Activated T-cell treated with anti-CD3 and anti-CD28 coated beads, Interleukin-2, amount 50 U/mL, for 72 hours (primary cell): ENCODE data around the gene FAM43A. TPM values are rescaled to one million over a fixed set of nuclear protein-coding genes. Genes with fewer than 3 reads are reported as not detected.

Experiments
- ATAC-seq, 2 donors: fragments of 150-1000 bp; cut with Tn5 transposase; replicated peaks in 1 of 2; 2 replicates each; pipeline ENCODE4 v1.10.0; 2021; ENCODE audit warnings: moderate library complexity in 2 of 2, mild to moderate bottlenecking in 1 of 2
- DNase-seq, 2 donors: peaks; one replicate each; pipeline ENCODE4 v3.0.0; 2021 to 2022; ENCODE audit warnings: mixed read lengths in 1 of 2
- H3K27ac Mint-ChIP-seq: one replicate; pipeline ENCODE4 v1.8.0; 2022; ENCODE audit warnings: mild to moderate bottlenecking, moderate library complexity, mixed read lengths
- H3K27me3 Mint-ChIP-seq: one replicate; pipeline ENCODE4 v1.8.0; 2022; ENCODE audit warnings: low read depth, mixed read lengths
- H3K36me3 Mint-ChIP-seq, 2 donors: one replicate each; pipeline ENCODE4 v1.8.0; 2022; ENCODE audit warnings: mixed read lengths in 2 of 2, mild to moderate bottlenecking in 1 of 2; ENCODE audit not compliant: insufficient read depth in 2 of 2
- H3K4me1 Mint-ChIP-seq: one replicate; pipeline ENCODE4 v1.8.0; 2022; ENCODE audit warnings: low read depth, mixed read lengths
- H3K4me3 Mint-ChIP-seq, 2 donors: one replicate each; pipeline ENCODE4 v1.8.0; 2022; ENCODE audit warnings: mild to moderate bottlenecking in 2 of 2, mixed read lengths in 2 of 2, moderate library complexity in 2 of 2
- H3K9me3 Mint-ChIP-seq, 2 donors: one replicate each; pipeline ENCODE4 v1.8.0; 2022; ENCODE audit warnings: mixed read lengths in 2 of 2
- total RNA-seq, 2 donors: library from RNA; stranded (reverse); gene quantifications; one replicate each; pipeline ENCODE4 v1.2.3, GENCODE V29; 2022

FAM43A gene
- total RNA-seq, 2 donors from 2014 or later: 5.4 to 13.4 TPM

- H3K27ac Mint-ChIP-seq: no peak overlapping the region
- H3K4me1 Mint-ChIP-seq: peaks cover 47% of the 10 kb centered on the region
- H3K36me3 Mint-ChIP-seq: peaks cover 0 to 2% of the 10 kb centered on the region in 2 donors
- ATAC-seq (peak; percentile 57 to 59), DNase-seq (peak; percentile 69 to 74)
- peaks cover 41% of the 10 kb centered on the region for H3K27me3 Mint-ChIP-seq
- peak overlapping the region; percentile 9 to 32 for H3K4me3 Mint-ChIP-seq
- no peaks in the 10 kb centered on the region for H3K9me3 Mint-ChIP-seq
These were observed 2.9 kb upstream of the FAM43A start for GRCh38 chr3:194682694-194683310.

DNA sequence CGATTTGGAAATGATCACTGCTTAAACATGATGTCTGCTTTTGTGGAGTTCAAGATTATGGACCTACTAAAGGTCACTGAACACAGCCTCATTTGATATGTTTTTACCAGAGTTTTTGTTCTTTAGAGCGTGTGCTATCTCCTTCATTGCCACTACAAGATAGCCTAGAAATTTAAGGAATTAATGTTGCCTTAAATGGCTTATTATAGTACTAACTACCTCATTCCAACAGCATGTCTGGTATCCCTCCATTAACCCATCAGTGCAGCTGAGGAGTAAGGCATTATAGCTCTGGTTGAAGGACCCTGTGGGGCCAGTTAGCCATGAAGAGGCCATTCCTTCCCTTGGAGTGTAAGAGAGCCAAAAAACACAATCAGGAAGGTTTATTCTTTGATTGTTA is 2.3 kb upstream of the FAM43A start:
- H3K4me1 Mint-ChIP-seq: peaks cover 51% of the 10 kb centered on the region
- DNase-seq (no peak), ATAC-seq (no peak)
- H3K27ac Mint-ChIP-seq: no peak overlapping the region
- H3K9me3 Mint-ChIP-seq: no peaks in the 10 kb centered on the region
- H3K27me3 Mint-ChIP-seq: peaks cover 42% of the 10 kb centered on the region
- H3K36me3 Mint-ChIP-seq: peaks cover 0 to 2% of the 10 kb centered on the region in 2 donors
- no peak overlapping the region for H3K4me3 Mint-ChIP-seq

- Mint-ChIP-seq H3K27ac (peak overlapping the region; percentile 36), H3K9me3 (no peaks in the 10 kb centered on the region), H3K4me1 (peaks cover 68% of the 10 kb centered on the region), H3K27me3 (peaks cover 48% of the 10 kb centered on the region), H3K4me3 (peak overlapping the region; percentile 97), H3K36me3 (peaks cover 2% of the 10 kb centered on the region in 2 donors)
- no peak for DNase-seq
- peak; percentile 36 to 39 for ATAC-seq
These were observed 492 bp upstream of the FAM43A start for GRCh38 chr3:194685065-194685717.

GRCh38 chr3:194686414-194686815 is 732 bp downstream of the FAM43A start:
- Mint-ChIP-seq H3K36me3 (peaks cover 2% of the 10 kb centered on the region in 2 donors), H3K4me1 (peaks cover 77% of the 10 kb centered on the region), H3K27me3 (peaks cover 47% of the 10 kb centered on the region), H3K4me3 (peak overlapping the region; percentile 97), H3K9me3 (no peaks in the 10 kb centered on the region), H3K27ac (peak overlapping the region; percentile 25)
- DNase-seq: peak in 1 of 2 donors; percentile 45
- no peak for ATAC-seq

DNA sequence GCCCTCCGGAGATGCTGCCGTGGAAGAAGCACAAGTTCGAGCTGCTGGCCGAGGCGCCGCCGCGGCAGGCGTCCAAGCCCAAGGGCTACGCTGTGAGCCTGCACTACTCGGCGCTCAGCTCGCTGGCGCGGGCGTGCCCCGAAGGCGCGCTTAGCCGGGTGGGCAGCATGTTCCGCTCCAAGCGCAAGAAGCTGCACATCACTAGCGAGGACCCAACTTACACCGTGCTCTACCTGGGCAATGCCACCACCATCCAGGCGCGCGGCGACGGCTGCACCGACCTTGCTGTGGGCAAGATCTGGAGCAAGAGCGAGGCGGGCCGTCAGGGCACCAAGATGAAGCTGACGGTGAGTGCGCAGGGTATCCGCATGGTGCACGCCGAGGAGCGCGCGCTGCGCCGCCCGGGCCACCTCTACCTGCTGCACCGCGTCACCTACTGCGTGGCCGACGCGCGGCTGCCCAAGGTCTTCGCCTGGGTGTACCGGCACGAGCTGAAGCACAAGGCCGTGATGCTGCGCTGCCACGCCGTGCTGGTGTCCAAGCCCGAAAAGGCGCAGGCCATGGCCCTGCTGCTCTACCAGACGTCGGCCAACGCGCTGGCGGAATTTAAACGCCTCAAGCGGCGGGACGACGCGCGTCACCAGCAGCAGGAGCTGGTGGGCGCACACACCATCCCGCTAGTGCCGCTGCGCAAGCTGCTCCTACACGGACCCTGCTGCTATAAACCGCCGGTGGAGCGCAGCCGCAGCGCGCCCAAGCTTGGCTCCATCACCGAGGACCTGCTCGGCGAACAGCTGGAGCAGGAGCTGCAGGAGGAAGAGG is 1.3 kb downstream of the FAM43A start:
- peaks cover 46% of the 10 kb centered on the region for H3K27me3 Mint-ChIP-seq
- H3K36me3 Mint-ChIP-seq: peaks cover 2% of the 10 kb centered on the region in 2 donors
- H3K4me3 Mint-ChIP-seq: peak overlapping the region; percentile 97
- peaks cover 76% of the 10 kb centered on the region for H3K4me1 Mint-ChIP-seq
- H3K27ac Mint-ChIP-seq: peak overlapping the region; percentile 64
- ATAC-seq (peak; percentile 5 to 8), DNase-seq (peak; percentile 34 to 39)
- H3K9me3 Mint-ChIP-seq: no peaks in the 10 kb centered on the region

DNA sequence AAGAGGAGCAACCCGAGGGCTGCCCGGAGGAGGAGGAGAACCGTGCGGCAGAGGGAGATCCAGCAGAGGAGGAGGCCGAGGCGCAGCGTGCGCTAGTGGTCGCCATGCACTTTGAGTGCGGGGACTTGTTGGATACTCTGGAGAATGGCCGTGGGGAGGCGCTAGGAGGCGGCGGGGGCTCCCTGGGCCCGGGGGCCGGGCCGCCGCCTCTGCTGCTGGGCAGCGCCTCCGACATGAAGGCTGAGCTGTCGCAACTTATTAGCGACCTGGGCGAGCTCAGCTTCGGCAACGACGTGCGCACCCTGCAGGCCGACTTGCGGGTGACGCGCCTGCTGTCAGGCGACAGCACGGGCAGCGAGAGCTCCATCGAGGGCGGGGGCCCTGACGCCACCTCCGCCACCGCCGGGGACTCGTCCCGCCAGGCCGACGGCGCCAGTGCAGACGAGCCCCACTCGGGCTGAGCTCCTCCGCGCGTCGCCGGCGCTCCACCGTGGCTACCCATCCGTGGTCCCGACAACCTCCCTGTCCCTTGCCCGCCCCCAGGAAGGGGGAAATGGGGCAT is 2.0 kb downstream of the FAM43A start:
- peak overlapping the region; percentile 97 for H3K4me3 Mint-ChIP-seq
- H3K27ac Mint-ChIP-seq: peak overlapping the region; percentile 64

DNA sequence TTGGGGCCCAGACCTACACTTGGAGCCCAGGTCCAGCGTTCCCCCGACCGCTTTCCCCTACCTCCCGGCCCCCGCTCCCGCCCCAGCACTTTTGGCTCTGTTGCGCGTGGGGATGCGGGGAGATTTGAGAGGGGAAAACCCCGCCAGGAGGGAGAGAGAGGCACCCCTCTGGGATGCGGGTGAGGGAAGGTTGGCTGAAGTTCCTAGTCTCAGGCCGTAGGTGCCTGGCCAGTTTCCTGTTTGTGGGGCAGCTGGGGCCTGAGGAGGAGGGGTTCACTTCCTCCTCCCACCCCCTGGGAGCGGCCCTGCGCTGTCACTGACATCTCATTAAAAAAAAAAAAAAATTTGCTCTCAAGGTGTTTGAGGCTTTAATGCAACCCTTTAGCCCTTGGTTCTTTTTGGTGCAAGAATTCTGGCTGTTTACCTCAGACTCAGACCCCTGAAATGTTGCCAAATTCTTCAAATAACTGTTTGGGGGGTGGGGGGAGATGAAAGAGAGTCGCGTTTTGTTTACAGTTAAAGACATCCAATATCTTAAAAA is 2.6 kb downstream of the FAM43A start:
- Mint-ChIP-seq H3K27me3 (peaks cover 46% of the 10 kb centered on the region), H3K4me1 (peaks cover 64% of the 10 kb centered on the region), H3K4me3 (peak overlapping the region; percentile 79 to 97), H3K27ac (peak overlapping the region; percentile 75), H3K36me3 (peaks cover 2% of the 10 kb centered on the region in 2 donors), H3K9me3 (no peaks in the 10 kb centered on the region)
- DNase-seq: peak; percentile 21 to 36
- peak in 1 of 2 donors; percentile 19 for ATAC-seq

More for the DNA sequence above, 2.0 kb downstream of the FAM43A start:
- no peaks in the 10 kb centered on the region for H3K9me3 Mint-ChIP-seq
- peaks cover 46% of the 10 kb centered on the region for H3K27me3 Mint-ChIP-seq
- H3K4me1 Mint-ChIP-seq: peaks cover 70% of the 10 kb centered on the region
- ATAC-seq: peak; percentile 66 to 73
- DNase-seq: peak; percentile 87 to 90
- peaks cover 2% of the 10 kb centered on the region in 2 donors for H3K36me3 Mint-ChIP-seq

DNA sequence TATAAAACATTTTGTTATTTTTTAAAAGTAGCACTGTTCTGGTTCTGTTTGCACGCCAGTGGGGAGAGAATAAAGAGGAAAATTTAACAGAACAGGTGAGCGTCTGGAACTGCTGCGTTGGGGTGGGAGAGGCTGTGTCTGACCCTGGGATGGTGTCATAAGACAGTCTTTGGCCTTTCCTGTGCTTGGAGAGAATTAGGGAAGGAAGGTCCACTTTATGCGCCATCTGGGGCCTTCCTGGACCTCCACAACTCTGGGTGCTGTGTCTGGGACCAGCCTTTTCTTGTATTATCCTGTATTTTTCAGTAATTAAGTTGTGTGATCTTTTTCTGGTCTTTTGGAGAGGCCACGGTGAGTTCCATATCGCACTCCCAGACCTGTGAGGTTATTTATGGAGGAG is 3.3 kb downstream of the FAM43A start:
- Mint-ChIP-seq H3K4me3 (peak overlapping the region; percentile 79 to 97), H3K36me3 (peaks cover 2% of the 10 kb centered on the region in 2 donors), H3K27me3 (peaks cover 44% of the 10 kb centered on the region), H3K9me3 (no peaks in the 10 kb centered on the region), H3K4me1 (peaks cover 59% of the 10 kb centered on the region), H3K27ac (peak overlapping the region; percentile 75)
- ATAC-seq (no peak), DNase-seq (no peak)

DNA sequence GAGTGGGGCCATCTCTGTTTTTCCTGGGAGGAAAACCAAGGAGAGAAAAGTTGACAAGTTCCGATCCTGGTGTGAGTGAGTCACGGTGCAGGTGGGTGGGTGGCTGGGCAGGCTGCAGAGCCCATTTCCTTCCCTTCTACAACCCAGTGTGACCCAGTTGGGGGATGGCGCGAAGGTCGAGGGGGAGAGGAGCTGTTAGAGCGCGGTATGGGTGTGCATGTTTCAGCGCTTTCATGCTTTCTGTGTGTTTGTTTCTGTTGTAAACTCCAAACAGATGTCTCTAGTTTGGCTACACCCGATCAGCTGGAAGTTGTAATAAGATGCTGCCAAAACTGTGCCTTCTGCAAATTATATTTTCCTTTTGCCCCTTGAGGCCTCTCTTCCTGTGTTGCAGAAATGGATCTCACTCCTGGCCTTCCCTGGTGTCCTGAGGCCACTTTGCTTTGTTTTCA is 3.8 kb downstream of the FAM43A start:
- Mint-ChIP-seq H3K4me1 (peaks cover 54% of the 10 kb centered on the region), H3K27me3 (peaks cover 44% of the 10 kb centered on the region), H3K36me3 (peaks cover 2% of the 10 kb centered on the region in 2 donors), H3K4me3 (peak overlapping the region; percentile 79 to 97), H3K27ac (no peak overlapping the region), H3K9me3 (no peaks in the 10 kb centered on the region)
- ATAC-seq: no peak
- peak in 1 of 2 donors; percentile 19 for DNase-seq

- H3K4me3 Mint-ChIP-seq: peak overlapping the region in 1 of 2 donors; percentile 31
These were observed 5.1 kb downstream of the FAM43A start for GRCh38 chr3:194690501-194691372.

DNA sequence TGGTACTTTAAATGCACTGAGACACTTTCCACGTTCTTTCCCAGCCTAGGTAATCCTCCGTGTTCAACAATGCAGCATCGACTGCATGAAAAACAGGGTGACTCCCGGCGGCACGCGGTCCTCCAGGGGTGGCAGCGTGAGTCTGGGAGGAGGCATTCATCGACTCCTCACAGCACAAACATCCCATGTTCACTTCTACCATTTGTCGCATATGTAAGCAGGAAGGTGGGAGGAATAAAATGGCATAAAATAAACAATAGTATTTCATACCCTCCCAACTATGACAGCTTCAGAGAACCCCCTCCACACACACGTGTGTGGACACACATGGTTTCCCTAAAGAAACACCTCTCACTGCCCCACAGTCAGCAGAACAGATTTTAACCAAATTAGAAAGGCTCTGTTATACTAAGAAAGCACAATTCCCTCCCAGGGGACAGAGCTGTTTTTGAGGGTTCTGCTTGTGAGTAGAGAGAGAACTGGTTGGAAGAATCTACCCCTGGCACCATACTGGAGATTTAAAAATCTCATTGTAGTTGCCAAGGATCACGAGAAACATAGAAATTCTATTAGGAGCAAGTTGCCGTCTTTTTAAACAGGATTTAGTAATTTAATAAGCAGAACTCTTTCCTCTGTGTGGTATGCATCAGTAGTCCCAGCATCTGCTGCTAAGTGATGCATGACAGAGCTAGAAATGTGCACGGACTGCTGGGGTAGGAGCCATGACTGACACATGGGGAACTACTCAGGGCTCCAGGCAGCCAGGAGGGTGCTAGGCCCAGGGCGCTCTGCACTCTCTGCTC is 6.0 kb downstream of the FAM43A start:
- DNase-seq (no peak), ATAC-seq (no peak)
- H3K27me3 Mint-ChIP-seq: peaks cover 44% of the 10 kb centered on the region
- no peaks in the 10 kb centered on the region for H3K9me3 Mint-ChIP-seq
- H3K4me1 Mint-ChIP-seq: peaks cover 37% of the 10 kb centered on the region
- H3K36me3 Mint-ChIP-seq: peaks cover 0 to 2% of the 10 kb centered on the region in 2 donors
- H3K27ac Mint-ChIP-seq: no peak overlapping the region
- H3K4me3 Mint-ChIP-seq: no peak overlapping the region

More at GRCh38 chr3:194690501-194691372, 5.1 kb downstream of the FAM43A start:
- no peak for ATAC-seq
- Mint-ChIP-seq H3K27me3 (peaks cover 43% of the 10 kb centered on the region), H3K36me3 (peaks cover under 1 to 2% of the 10 kb centered on the region in 2 donors), H3K4me1 (peaks cover 42% of the 10 kb centered on the region), H3K27ac (no peak overlapping the region), H3K9me3 (no peaks in the 10 kb centered on the region)
- no peak for DNase-seq
